Mesendoderm (in vitro differentiated cells): Measurements from ENCODE around the gene AMN.

Source experiments
- DNase-seq: peaks from one replicate; pipeline ENCODE4 v3.0.0; 2013
- H2AK5ac ChIP-seq: 2 replicates; pipeline ENCODE4 v1.6.1; 2013; ENCODE audit warnings: low read length, inconsistent platforms
- H2BK120ac ChIP-seq: 2 replicates; pipeline ENCODE4 v1.6.1; 2013; ENCODE audit warnings: low read depth, mild to moderate bottlenecking, low read length, moderate library complexity, mixed read lengths
- H2BK15ac ChIP-seq: replicated peaks from 2 replicates; pipeline ENCODE4 v1.6.1; 2013; ENCODE audit warnings: low read depth, mild to moderate bottlenecking, moderate library complexity
- H2BK5ac ChIP-seq: 2 replicates; pipeline ENCODE4 v1.6.1; 2013; ENCODE audit warnings: low read length, inconsistent platforms
- H3K18ac ChIP-seq: 2 replicates; pipeline ENCODE4 v1.6.1; 2013; ENCODE audit warnings: mild to moderate bottlenecking, low read length, mixed read lengths
- H3K23ac ChIP-seq: one replicate; pipeline ENCODE4 v1.6.1; 2013; ENCODE audit warnings: low read length
- H3K27ac ChIP-seq: 2 replicates; pipeline ENCODE4 v1.5.1; 2013; ENCODE audit warnings: low read depth, mild to moderate bottlenecking, inconsistent platforms, low read length, moderate library complexity
- H3K27me3 ChIP-seq: 2 replicates; pipeline ENCODE4 v1.6.1; 2013; ENCODE audit warnings: low read length, control low read depth, mild to moderate bottlenecking, inconsistent platforms; ENCODE audit not compliant: insufficient read depth, poor library complexity
- H3K36me3 ChIP-seq: 2 replicates; pipeline ENCODE4 v1.6.1; 2013; ENCODE audit warnings: low read length, inconsistent platforms; ENCODE audit not compliant: control insufficient read depth, insufficient read depth
- H3K4ac ChIP-seq: one replicate; pipeline ENCODE4 v1.6.1; 2013; ENCODE audit warnings: low read depth, mild to moderate bottlenecking, low read length, moderate library complexity
- H3K4me1 ChIP-seq: 2 replicates; pipeline ENCODE4 v1.6.1; 2013; ENCODE audit warnings: low read depth, low read length, inconsistent platforms; ENCODE audit not compliant: control insufficient read depth
- H3K4me2 ChIP-seq: 2 replicates; pipeline ENCODE4 v1.6.1; 2013; ENCODE audit warnings: low read length
- H3K4me3 ChIP-seq: 2 replicates; pipeline ENCODE4 v1.5.1; 2013; ENCODE audit warnings: mild to moderate bottlenecking, low read length
- H3K56ac ChIP-seq: one replicate; pipeline ENCODE4 v1.6.1; 2013; ENCODE audit warnings: low read length
- H3K79me1 ChIP-seq: 2 replicates; pipeline ENCODE4 v1.6.1; 2013; ENCODE audit warnings: low read length, inconsistent platforms
- H3K79me2 ChIP-seq: 2 replicates; pipeline ENCODE4 v1.6.1; 2013; ENCODE audit warnings: mild to moderate bottlenecking, low read length; ENCODE audit not compliant: control insufficient read depth, insufficient read depth
- H3K9ac ChIP-seq: 2 replicates; pipeline ENCODE4 v1.6.1; 2013; ENCODE audit warnings: low read length, inconsistent platforms
- H4K5ac ChIP-seq: one replicate; pipeline ENCODE4 v1.6.1; 2013; ENCODE audit warnings: low read length
- H4K8ac ChIP-seq: one replicate; pipeline ENCODE4 v1.6.1; 2013; ENCODE audit warnings: low read depth, mild to moderate bottlenecking, control low read depth, low read length, moderate library complexity
- WGBS: extraction: QIAGEN DNeasy Blood & Tissue Kit; methylation state at CpG from one replicate; pipeline ENCODE4 v1.1.7; 2013; ENCODE audit warnings: low lambda C conversion rate, missing lambda C conversion rate; ENCODE audit not compliant: insufficient coverage; ENCODE audit errors: extremely low coverage; 5-methylcytosine and 5-hydroxymethylcytosine counted together

AMN gene

DNA sequence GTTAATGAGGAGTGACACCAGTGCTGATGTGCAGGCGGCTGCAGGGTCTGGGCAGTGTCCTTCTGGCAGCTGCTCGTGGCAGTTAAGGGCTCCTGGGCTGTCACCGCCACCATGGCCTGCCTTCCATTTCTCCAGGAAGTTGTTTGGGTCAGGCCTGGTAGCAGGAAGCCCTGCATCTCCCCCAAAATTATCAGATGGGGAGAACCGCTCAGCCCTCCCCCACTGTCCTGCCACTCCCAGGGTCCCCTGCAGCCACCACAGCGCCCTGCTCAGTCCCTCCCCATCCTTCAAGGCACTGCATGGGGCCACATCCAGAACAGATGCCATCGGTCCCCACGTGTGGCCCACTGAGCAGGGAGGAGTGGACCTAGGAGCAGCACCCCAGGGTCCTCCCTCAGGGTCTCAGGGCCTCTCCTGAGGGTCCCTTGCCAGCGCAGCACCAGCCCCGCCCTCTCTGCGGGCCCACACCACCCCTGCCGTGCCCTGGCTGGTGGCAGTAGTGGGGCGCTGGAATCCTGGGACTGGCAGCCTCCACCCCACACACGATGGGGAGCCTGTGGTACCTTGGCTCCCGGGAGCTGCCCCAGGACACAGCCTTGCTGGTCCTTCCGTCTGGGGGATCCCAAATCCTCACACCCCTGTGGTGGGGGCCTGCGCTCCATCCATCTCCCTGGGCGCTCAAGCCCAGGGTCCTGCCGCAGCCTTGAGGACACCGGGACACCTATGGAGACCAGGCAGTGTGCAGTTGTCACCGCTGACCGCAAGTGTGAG is 10.3 kb upstream of the AMN start:
- H2BK5ac ChIP-seq = no peak overlapping the region
- H3K36me3 ChIP-seq = no peaks in the 10 kb centered on the region
- no peaks in the 10 kb centered on the region for H3K27me3 ChIP-seq
- H3K27ac ChIP-seq = no peak overlapping the region
- no peak for DNase-seq
- H3K56ac ChIP-seq = no peak overlapping the region
- no CpG with 5 or more reads among the region's 21 CpGs for WGBS
- no peak overlapping the region for H3K4ac ChIP-seq
- no peak overlapping the region for H2AK5ac ChIP-seq
- H2BK120ac ChIP-seq = no peak overlapping the region
- H3K79me1 ChIP-seq = no peaks in the 10 kb centered on the region
- H3K9ac ChIP-seq = no peak overlapping the region
- no peak overlapping the region for H4K5ac ChIP-seq
- H3K4me3 ChIP-seq = no peak overlapping the region
- H3K79me2 ChIP-seq = no peaks in the 10 kb centered on the region
- H4K8ac ChIP-seq = no peak overlapping the region
- H2BK15ac ChIP-seq = no peak overlapping the region
- H3K4me1 ChIP-seq = no peaks in the 10 kb centered on the region
- no peak overlapping the region for H3K4me2 ChIP-seq
- H3K18ac ChIP-seq = no peak overlapping the region
- H3K23ac ChIP-seq = no peak overlapping the region

DNA sequence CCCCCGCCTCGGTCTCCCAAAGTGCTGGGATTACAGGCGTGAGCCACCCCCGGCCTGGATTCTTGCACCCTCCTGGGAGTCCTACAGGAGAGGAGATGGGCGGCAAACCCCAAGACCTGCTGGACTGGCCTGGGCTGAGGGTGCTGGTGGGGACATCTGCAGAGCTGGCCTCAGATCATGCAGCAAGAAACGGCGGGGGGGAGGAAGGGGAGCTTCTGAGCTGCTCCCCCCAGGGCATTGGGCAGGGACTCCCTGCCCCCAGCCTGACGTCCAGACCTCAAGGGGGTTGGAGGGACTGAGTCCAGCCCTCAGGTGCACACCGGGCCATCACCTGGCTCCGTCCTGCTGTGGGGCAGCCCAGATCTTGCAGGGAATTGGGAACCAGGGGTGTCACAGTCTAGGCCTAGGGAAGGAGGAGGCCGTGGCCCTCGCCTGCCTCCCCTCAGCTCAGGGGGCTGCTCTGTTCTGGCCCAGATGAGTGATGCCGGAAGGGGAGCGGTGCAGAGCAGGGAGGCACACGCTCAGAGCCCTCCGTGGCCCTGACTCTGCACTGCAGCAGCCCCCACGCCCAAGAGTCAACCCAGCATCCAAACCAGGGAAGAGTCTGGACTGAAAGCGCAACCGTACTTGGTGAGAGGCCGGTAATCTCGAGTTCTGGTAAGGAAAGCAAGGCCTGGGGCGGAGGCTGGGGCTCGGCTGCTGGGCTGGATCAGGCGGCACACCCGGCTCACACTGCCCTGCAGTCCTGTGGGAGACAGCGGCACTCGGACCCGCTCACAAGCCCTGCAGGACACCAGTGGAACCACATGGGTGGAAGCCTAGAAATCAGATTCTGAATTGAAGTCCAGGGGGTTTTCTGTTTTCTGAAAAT is 8.9 kb upstream of the AMN start:
- no peak overlapping the region for H2BK15ac ChIP-seq
- no peak overlapping the region for H4K8ac ChIP-seq
- no peaks in the 10 kb centered on the region for H3K36me3 ChIP-seq
- no peak for DNase-seq
- H3K23ac ChIP-seq = no peak overlapping the region
- no peak overlapping the region for H3K4me3 ChIP-seq
- no CpG with 5 or more reads among the region's 28 CpGs for WGBS
- no peaks in the 10 kb centered on the region for H3K4me1 ChIP-seq
- no peak overlapping the region for H3K18ac ChIP-seq
- no peak overlapping the region for H2BK120ac ChIP-seq
- H3K27ac ChIP-seq = no peak overlapping the region
- H3K56ac ChIP-seq = no peak overlapping the region
- no peaks in the 10 kb centered on the region for H3K79me2 ChIP-seq
- H3K4ac ChIP-seq = no peak overlapping the region
- no peak overlapping the region for H3K4me2 ChIP-seq
- H3K9ac ChIP-seq = no peak overlapping the region
- H2AK5ac ChIP-seq = no peak overlapping the region
- no peaks in the 10 kb centered on the region for H3K27me3 ChIP-seq
- no peaks in the 10 kb centered on the region for H3K79me1 ChIP-seq
- H2BK5ac ChIP-seq = no peak overlapping the region
- no peak overlapping the region for H4K5ac ChIP-seq

DNA sequence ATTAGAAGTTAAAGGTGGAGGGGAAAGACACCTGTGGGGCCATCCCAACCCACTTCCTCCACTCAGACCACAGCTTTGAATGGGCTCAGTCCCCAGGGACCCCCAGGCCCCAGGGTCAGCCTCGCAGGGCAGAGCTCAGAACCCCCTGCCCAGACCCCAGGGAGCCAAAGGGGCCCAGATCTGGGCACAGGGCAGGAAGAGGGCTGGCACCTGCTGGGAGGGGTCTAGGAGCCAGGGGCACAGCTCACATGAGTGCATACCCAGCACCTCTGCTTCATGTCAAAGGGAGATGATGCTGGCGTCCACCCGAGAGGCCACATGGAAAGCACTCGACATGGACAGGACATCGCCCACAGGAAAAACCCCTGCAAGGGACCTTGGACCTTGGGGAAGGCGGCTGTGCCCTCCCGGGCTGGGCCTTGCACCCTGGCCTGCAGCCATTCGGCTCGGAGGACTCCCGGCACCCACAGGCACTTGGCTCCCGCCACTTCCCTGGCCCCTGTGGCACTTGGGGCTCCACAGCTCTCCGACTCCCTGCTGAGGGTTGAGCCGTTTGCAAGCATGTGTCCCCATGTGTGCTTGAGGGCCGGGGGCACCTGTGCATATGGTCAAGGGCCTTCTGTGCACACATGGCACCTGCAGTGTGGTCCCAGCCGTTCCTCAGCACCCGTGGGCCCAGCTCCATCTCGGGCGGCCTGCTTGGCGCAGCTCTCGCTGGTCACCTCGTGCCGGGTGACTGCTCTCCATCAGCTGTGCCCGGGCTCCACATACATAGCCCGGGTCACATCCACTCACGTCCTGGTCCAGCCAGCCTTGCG is 7.8 kb upstream of the AMN start:
- H3K4me2 ChIP-seq = no peak overlapping the region
- WGBS = no CpG with 5 or more reads among the region's 26 CpGs
- H4K5ac ChIP-seq = no peak overlapping the region
- H3K9ac ChIP-seq = no peak overlapping the region
- H3K4ac ChIP-seq = no peak overlapping the region
- no peak overlapping the region for H4K8ac ChIP-seq
- H2BK15ac ChIP-seq = no peak overlapping the region
- H3K4me1 ChIP-seq = no peaks in the 10 kb centered on the region
- no peak overlapping the region for H3K23ac ChIP-seq
- H3K18ac ChIP-seq = no peak overlapping the region
- no peak overlapping the region for H3K4me3 ChIP-seq
- H3K56ac ChIP-seq = no peak overlapping the region
- no peaks in the 10 kb centered on the region for H3K79me2 ChIP-seq
- H3K79me1 ChIP-seq = no peaks in the 10 kb centered on the region
- H3K36me3 ChIP-seq = no peaks in the 10 kb centered on the region
- DNase-seq = no peak
- no peak overlapping the region for H2BK5ac ChIP-seq
- no peak overlapping the region for H3K27ac ChIP-seq
- H3K27me3 ChIP-seq = no peaks in the 10 kb centered on the region
- no peak overlapping the region for H2BK120ac ChIP-seq
- no peak overlapping the region for H2AK5ac ChIP-seq

DNA sequence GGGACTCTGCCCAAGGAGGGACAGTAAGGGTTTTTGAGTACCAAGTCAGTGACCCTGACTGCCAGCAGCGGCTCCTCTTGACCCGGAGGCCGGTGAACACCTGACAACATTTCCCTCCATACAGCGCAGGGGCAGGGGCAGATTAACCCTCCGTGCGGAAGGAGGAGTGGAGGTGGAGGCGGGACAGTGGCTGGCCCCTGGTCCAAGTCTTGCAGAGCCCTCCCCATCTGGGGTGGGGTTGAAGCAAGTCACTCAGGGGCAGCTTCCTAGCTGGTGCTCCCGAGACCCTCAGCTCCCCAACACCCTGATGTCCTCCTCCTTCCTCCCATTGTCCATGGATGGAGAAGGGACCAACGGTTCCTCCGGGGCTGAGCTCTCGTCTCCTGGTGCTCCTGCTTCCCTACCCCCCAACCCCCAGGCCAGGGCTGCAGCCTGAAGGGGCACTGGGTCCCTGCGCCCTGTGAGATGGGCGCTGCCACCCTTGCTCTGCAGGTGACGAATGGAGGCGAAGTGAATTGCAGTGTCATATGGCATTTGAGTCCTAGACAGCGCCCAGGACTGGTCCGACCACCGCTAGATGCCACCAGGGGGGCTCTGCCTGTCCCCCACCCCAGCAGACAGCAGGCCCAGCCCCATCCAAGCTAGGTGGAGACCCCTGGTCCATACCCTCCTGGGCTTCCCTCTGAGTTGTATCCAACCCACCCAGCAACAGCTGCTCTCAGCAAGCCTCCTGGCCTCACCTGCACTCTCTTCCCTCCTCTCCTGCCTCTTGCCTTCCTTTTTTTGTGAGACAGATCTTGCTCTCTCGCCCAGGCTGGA is 7.0 kb upstream of the AMN start:
- Histone ChIP-seq H3K27ac (no peak overlapping the region), H4K5ac (no peak overlapping the region), H2BK15ac (no peak overlapping the region), H3K79me1 (no peaks in the 10 kb centered on the region), H3K9ac (no peak overlapping the region), H3K4ac (no peak overlapping the region), H3K4me2 (no peak overlapping the region), H4K8ac (no peak overlapping the region), H3K79me2 (no peaks in the 10 kb centered on the region), H2AK5ac (no peak overlapping the region), H3K18ac (no peak overlapping the region), H3K36me3 (no peaks in the 10 kb centered on the region), H3K4me3 (no peak overlapping the region), H2BK120ac (no peak overlapping the region), H3K56ac (no peak overlapping the region), H3K23ac (no peak overlapping the region), H3K27me3 (no peaks in the 10 kb centered on the region), H2BK5ac (no peak overlapping the region), H3K4me1 (no peaks in the 10 kb centered on the region)
- DNase-seq = no peak
- WGBS = no CpG with 5 or more reads among the region's 19 CpGs

DNA sequence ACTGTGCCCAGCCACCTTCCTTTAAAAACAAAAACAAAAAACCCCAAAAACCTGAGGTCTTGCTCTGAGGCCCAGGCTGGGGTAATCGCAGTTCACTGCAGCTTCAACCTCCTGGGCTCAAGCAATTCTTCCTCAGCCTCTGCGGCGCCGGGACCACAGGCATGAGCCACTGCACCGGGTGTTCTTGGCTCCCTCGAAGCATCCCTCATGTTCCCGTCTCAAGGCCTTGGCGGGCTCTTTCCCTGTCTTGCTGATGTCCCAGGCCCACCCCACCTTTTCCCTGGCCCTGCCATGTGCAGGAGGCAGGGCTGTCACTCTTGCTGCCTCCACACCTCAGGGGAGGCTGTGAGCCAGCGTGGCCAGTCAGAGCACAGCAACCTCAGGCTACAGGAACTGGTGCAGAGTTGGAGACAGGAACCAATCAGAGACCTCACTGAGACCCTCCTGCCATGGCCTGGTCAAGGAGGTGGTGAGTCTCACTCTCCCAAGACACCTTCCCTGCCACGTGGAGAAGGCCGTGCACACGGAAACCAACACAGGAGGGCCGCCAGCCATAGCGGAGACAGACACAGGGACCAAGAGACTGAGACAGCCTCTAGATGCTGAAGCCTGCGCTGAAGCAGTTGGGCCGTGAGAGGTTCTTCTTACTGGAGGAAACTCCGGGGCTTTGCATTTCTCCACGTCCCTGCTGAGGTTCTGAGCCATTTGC is 6.0 kb upstream of the AMN start:
- H3K4me2 ChIP-seq = no peak overlapping the region
- no peaks in the 10 kb centered on the region for H3K27me3 ChIP-seq
- no peak overlapping the region for H4K8ac ChIP-seq
- H2BK15ac ChIP-seq = no peak overlapping the region
- DNase-seq = no peak
- H3K4me3 ChIP-seq = no peak overlapping the region
- H4K5ac ChIP-seq = no peak overlapping the region
- no peaks in the 10 kb centered on the region for H3K79me2 ChIP-seq
- no CpG with 5 or more reads among the region's 18 CpGs for WGBS
- H3K27ac ChIP-seq = no peak overlapping the region
- H3K9ac ChIP-seq = no peak overlapping the region
- H3K18ac ChIP-seq = no peak overlapping the region
- no peaks in the 10 kb centered on the region for H3K79me1 ChIP-seq
- H2BK120ac ChIP-seq = no peak overlapping the region
- H3K23ac ChIP-seq = no peak overlapping the region
- no peaks in the 10 kb centered on the region for H3K4me1 ChIP-seq
- no peak overlapping the region for H3K4ac ChIP-seq
- no peak overlapping the region for H2BK5ac ChIP-seq
- H3K36me3 ChIP-seq = no peaks in the 10 kb centered on the region
- H3K56ac ChIP-seq = no peak overlapping the region
- no peak overlapping the region for H2AK5ac ChIP-seq
